Peyer's patch (tissue), 4 donors: ENCODE results near the gene ARAP2. TPM values are rescaled to one million over a fixed set of nuclear protein-coding genes. Genes with fewer than 3 reads are reported as not detected.

Experiments used
- DNase-seq, 3 donors: peaks; one replicate each; pipeline ENCODE4 v3.0.0-alpha.2; 2017 to 2019
- H3K27ac ChIP-seq, 4 donors: fragments of 200-600 bp; sonication (generic); one replicate each; pipeline ENCODE4 v1.5.1; 2016 to 2019
- H3K27me3 ChIP-seq, 2 donors: fragments of 200-600 bp; sonication (generic); one replicate each; pipeline ENCODE4 v1.5.1; 2019
- H3K36me3 ChIP-seq, 3 donors: fragments of 200-600 bp; sonication (generic); one replicate each; pipeline ENCODE4 v1.5.1; 2016 to 2019
- H3K4me1 ChIP-seq, 4 donors: fragments of 200-600 bp; sonication (generic); one replicate each; pipeline ENCODE4 v1.5.1; 2016 to 2019
- H3K4me3 ChIP-seq, 4 donors: fragments of 200-600 bp; sonication (generic); 1 replicate in 3 of 4; 2 replicates in 1 of 4; pipeline ENCODE4 v1.5.1; 2016 to 2019; ENCODE audit warnings: mild to moderate bottlenecking in 1 of 4
- H3K9me3 ChIP-seq, 4 donors: fragments of 200-600 bp; sonication (generic); one replicate each; pipeline ENCODE4 v1.5.1; 2016 to 2019; ENCODE audit warnings: mild to moderate bottlenecking in 1 of 4
- CTCF ChIP-seq, 6 experiments: fragments of 450-650 bp in 4 of 6; fragments of 200-600 bp in 2 of 6; sonication (generic) in 1 of 6; IDR thresholded peaks; one replicate each; pipeline ENCODE4 v1.5.1; 2017 to 2019; ENCODE audit warnings: antibody characterized with exemption in 6 of 6, mild to moderate bottlenecking in 3 of 6, moderate library complexity in 1 of 6
- POLR2A ChIP-seq, 2 donors: fragments of 450-650 bp; IDR thresholded peaks; one replicate each; pipeline ENCODE4 v1.5.1; 2017; ENCODE audit warnings: antibody characterized with exemption in 2 of 2, mild to moderate bottlenecking in 2 of 2, moderate library complexity in 2 of 2
- total RNA-seq, 4 donors: library from RNA; depleted of rRNA; stranded (reverse); fragments of >200 nt; gene quantifications; one replicate each; pipeline ENCODE4 v1.1.0, GENCODE V29; 2016

ARAP2 gene, protein sequence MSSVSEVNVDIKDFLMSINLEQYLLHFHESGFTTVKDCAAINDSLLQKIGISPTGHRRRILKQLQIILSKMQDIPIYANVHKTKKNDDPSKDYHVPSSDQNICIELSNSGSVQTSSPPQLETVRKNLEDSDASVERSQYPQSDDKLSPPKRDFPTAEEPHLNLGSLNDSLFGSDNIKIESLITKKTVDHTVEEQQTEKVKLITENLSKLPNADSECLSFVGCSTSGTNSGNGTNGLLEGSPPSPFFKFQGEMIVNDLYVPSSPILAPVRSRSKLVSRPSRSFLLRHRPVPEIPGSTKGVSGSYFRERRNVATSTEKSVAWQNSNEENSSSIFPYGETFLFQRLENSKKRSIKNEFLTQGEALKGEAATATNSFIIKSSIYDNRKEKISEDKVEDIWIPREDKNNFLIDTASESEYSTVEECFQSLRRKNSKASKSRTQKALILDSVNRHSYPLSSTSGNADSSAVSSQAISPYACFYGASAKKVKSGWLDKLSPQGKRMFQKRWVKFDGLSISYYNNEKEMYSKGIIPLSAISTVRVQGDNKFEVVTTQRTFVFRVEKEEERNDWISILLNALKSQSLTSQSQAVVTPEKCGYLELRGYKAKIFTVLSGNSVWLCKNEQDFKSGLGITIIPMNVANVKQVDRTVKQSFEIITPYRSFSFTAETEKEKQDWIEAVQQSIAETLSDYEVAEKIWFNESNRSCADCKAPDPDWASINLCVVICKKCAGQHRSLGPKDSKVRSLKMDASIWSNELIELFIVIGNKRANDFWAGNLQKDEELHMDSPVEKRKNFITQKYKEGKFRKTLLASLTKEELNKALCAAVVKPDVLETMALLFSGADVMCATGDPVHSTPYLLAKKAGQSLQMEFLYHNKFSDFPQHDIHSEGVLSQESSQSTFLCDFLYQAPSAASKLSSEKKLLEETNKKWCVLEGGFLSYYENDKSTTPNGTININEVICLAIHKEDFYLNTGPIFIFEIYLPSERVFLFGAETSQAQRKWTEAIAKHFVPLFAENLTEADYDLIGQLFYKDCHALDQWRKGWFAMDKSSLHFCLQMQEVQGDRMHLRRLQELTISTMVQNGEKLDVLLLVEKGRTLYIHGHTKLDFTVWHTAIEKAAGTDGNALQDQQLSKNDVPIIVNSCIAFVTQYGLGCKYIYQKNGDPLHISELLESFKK (N-terminal part only)
- 100 to 1,000 TPM in 1 of 4 donors, 10 to 100 TPM in 3; 66.8 to 115 (median 81.9) TPM for total RNA-seq

DNA sequence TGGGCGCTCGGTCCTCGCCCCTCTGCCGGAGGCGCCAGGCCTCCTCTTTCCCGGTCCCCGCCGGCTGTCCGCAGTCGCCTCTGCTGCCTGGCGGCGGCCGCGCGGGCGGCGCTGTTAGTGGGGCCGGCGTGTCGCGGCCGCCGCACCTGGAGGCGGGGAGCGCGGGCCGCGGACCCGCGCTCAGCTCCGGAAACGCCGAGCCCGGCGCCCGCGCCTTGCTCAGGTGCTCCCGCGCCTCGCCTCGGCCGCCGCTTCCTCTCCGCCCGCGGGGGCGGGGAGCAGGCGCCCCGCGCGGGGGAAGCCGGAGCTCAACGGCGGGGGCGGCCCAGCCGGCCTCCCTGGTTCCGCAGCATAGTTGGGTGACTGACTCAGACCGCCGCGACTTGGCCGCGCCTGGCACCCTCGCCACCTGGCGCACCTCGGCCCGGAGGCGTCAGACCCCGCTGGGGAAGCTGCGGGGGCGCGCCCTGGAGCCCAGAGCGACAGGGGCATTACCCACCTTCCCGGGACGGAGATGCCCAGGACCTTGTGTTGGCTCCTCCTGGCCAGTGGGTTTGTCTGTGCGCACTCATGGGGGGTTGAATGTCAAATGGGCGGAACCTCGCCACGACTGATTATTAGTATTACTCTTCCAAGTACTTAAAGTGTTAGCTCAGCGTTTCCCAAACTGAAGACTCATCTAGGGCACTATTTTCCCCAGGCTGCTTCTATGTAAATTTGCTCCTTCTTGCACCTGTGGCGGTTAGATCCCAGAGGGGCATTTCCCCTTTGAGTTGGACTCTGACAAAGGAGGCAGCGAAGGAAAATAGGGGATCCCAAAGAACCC lies at the start of gene ARAP2:
TSS of gene ARAP2 (minus strand) at position 258 of the 826 bp plus-strand sequence. CDS start 15,028 bp downstream, outside the sequence.
- peaks cover 0 to 9% (median 0%) of the 10 kb centered on the region in 4 donors for H3K4me1 ChIP-seq
- no peaks in the 10 kb centered on the region for H3K36me3 ChIP-seq
- DNase-seq = peak; percentile 69 to 88 (median 82)
- TF ChIP-seq POLR2A (IDR thresholded peaks at IDR 0.05) = peak in 1 of 2 donors; percentile 49
- peak in 2 of 6 experiments; percentile 10 to 18 for TF ChIP-seq CTCF (IDR thresholded peaks at IDR 0.05)
- H3K4me3 ChIP-seq = peak within 1 kb of the TSS; percentile 83 to 95 (median 89)
- no peaks in the 10 kb centered on the region for H3K9me3 ChIP-seq
- peak within 1 kb of the TSS; percentile 95 to 98 (median 97) for H3K27ac ChIP-seq
- no peaks in the 10 kb centered on the region for H3K27me3 ChIP-seq

GRCh38 chr4:36292556-36293188 lies 48.4 kb upstream of the ARAP2 start:
- Histone ChIP-seq H3K27me3 (no peaks in the 10 kb centered on the region), H3K4me1 (no peaks in the 10 kb centered on the region), H3K4me3 (no peak overlapping the region), H3K36me3 (no peaks in the 10 kb centered on the region), H3K9me3 (no peaks in the 10 kb centered on the region), H3K27ac (no peak overlapping the region)
- no peak for TF ChIP-seq CTCF (IDR thresholded peaks at IDR 0.05)
- TF ChIP-seq POLR2A (IDR thresholded peaks at IDR 0.05) = no peak
- DNase-seq = no peak

DNA sequence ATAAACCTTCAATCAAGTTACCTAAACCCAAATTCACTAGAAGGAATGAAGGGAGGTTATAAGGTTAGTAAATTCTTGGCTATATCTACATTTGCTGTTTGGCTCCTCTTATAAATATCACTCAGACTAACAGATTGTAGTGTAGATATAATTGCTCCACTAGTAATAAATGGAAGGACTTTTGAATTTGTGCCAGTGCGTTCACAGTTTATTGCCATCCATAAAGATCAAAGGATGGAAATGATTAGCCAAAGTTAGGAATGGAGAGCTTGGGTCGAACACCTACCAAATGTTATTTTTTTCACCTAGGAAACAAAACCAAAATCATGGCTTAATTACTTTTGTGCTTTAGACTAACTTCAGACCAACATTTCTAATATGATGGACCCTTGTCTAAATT lies 46.3 kb upstream of the ARAP2 start:
- peaks cover 0 to 5% (median 0%) of the 10 kb centered on the region in 4 donors for H3K4me1 ChIP-seq
- H3K27ac ChIP-seq = peak overlapping the region in 1 of 4 donors; percentile 6

DNA sequence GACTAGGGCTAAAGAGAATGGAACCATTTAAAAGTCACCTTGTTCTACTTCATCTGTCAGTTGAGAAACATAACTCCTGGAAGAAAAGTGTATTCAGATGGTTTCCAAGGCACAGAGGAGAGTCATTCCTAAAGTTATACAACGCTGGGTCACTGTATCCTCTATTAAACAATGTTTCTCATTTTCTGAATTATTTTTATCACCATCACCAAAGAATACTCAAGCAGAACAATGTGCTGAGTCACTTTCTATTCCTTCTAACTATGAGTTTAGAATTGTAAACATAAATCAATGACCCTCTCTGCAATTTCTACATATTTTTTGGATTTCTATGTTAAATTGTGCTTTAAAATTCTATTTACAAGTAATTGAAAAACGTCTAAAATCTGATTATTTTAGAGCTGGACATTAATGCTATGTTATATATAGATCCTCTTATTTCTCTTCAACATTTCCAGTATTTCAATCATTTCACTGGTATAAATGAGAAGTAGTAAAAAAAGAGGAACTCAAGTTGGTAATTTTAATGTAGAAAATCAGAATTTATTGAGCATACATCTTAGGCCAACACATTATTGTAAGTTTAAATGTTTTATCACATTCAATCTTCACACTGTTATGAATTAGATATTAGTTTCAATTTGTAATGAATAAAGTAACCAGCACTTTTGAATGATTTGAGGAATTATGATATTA lies 44.6 kb upstream of the ARAP2 start:
- no peak for TF ChIP-seq POLR2A (IDR thresholded peaks at IDR 0.05)
- TF ChIP-seq CTCF (IDR thresholded peaks at IDR 0.05) = no peak
- Histone ChIP-seq H3K9me3 (no peaks in the 10 kb centered on the region), H3K4me3 (no peak overlapping the region), H3K4me1 (peaks cover 0 to 5% (median 0%) of the 10 kb centered on the region in 4 donors), H3K27ac (no peak overlapping the region), H3K27me3 (no peaks in the 10 kb centered on the region), H3K36me3 (no peaks in the 10 kb centered on the region)
- DNase-seq = no peak

More for the DNA sequence above, 46.3 kb upstream of the ARAP2 start:
- DNase-seq = no peak
- Histone ChIP-seq H3K4me3 (no peak overlapping the region), H3K9me3 (no peaks in the 10 kb centered on the region), H3K36me3 (no peaks in the 10 kb centered on the region), H3K27me3 (no peaks in the 10 kb centered on the region)
- no peak for TF ChIP-seq POLR2A (IDR thresholded peaks at IDR 0.05)
- no peak for TF ChIP-seq CTCF (IDR thresholded peaks at IDR 0.05)
